ENCODE results near the gene TAPBPL. TPM values are rescaled to one million over a fixed set of nuclear protein-coding genes. Genes with fewer than 3 reads are reported as not detected.

Gene TAPBPL
- total and polyA plus RNA-seq, 2 of the 4 experiments (the other 2 are of a cell fraction): 3.4 to 12.1 TPM

- intact Hi-C loops (cut with micrococcal nuclease) (loop anchor here (2.0 kb wide), 2 partner anchors 34 to 62 kb away; partner anchors contain the start of gene MRPL51), dilution Hi-C loops (cut with HindIII; ENCODE audit: low sequenced_read_pairs, unreplicated experiment) (no loop called here), in situ Hi-C loops (cut with MboI; ENCODE audit: low sequenced_read_pairs) (no loop called here)
- CTCF ChIA-PET: no interaction called here
- 0 out of 4 replicates have a peak, but pooled peaks cover 0 to 3% of the 10 kb centered on the region in 2 experiments for H3K79me1 ChIP-seq (ENCODE audit: low read depth in 1 of 2, low read length in 2 of 2)
- ATAC-seq (ENCODE audit: low read depth) (peak; percentile 92), DNase-seq (peak; percentile 96)
- H3K56ac ChIP-seq (ENCODE audit: extremely low read depth, insufficient read depth, low read length): peak overlapping the region; percentile 79
- no peaks in the 10 kb centered on the region for H4K20me1 ChIP-seq (ENCODE audit: insufficient read depth, low read length)
- peak overlapping the region; percentile 42 for H3K4me2 ChIP-seq (ENCODE audit: low read depth, low read length)
- peak overlapping the region; percentile 80 for H2BK5ac ChIP-seq (ENCODE audit: low read depth, low read length, poor library complexity, severe bottlenecking)
- H2AFZ ChIP-seq (replicated peaks; ENCODE audit: low read length, poor library complexity): peak overlapping the region; percentile 91
- H2AK9ac ChIP-seq (replicated peaks; ENCODE audit: low read depth, low read length, poor library complexity): peak overlapping the region; percentile 73
- peak overlapping the region; percentile 87 for H3K27ac ChIP-seq (ENCODE audit: insufficient read depth, low read length)
- peak overlapping the region; percentile 51 for H3K9ac ChIP-seq (ENCODE audit: low read depth, low read length)
- H3K36me3 ChIP-seq (ENCODE audit: control insufficient read depth, insufficient read depth, low read length): no peaks in the 10 kb centered on the region
- H3K23ac ChIP-seq (ENCODE audit: low read depth, low read length): peak overlapping the region; percentile 85
- peak overlapping the region; percentile 85 for H3K14ac ChIP-seq (replicated peaks; ENCODE audit: low read depth, low read length)
- WGBS, 2 experiments (ENCODE audit: extremely low coverage in 2 of 2, insufficient read length in 1 of 2): no CpG with 5 or more reads among the region's 19 CpGs
- peak overlapping the region; percentile 92 for H2BK20ac ChIP-seq (ENCODE audit: low read depth, low read length)
- POLR2A ChIA-PET (ENCODE audit: unreplicated experiment): no interaction called here
- peak overlapping the region; percentile 95 for H2BK120ac ChIP-seq (ENCODE audit: low read depth, low read length)
- peak overlapping the region; percentile 85 for H4K5ac ChIP-seq (ENCODE audit: low read depth, low read length)
- H3K4me3 ChIP-seq (ENCODE audit: insufficient read depth, low read depth, low read length): peak overlapping the region; percentile 1; the same call in 1 of the 2 replicates
- peak overlapping the region; percentile 95 for H4K91ac ChIP-seq (ENCODE audit: insufficient read depth, low read depth, low read length)
- H3K27me3 ChIP-seq (ENCODE audit: control insufficient read depth, insufficient read depth, low read length): no peaks in the 10 kb centered on the region
- H3K4me1 ChIP-seq (ENCODE audit: control insufficient read depth, insufficient read depth, low read length): peaks cover 12% of the 10 kb centered on the region
- H3K4ac ChIP-seq (ENCODE audit: low read depth, low read length): peak overlapping the region; percentile 92
- H3K9me1 ChIP-seq (ENCODE audit: insufficient read depth, low read length): peaks cover 12% of the 10 kb centered on the region
- peak overlapping the region; percentile 84 for H3K18ac ChIP-seq (ENCODE audit: low read depth, low read length)
- peak overlapping the region; percentile 69 to 88 for H4K8ac ChIP-seq (ENCODE audit: low read depth in 2 of 2, low read length in 2 of 2)
- BruUV-seq (replicated peaks): no TSS peak
- peak overlapping the region; percentile 93 for H2BK15ac ChIP-seq (ENCODE audit: low read depth, low read length)
- no peaks in the 10 kb centered on the region for H3K9me3 ChIP-seq (ENCODE audit: control insufficient read depth, insufficient read depth, low read length)
- H2AK5ac ChIP-seq (ENCODE audit: low read depth, low read length): peak overlapping the region; percentile 86
- TF ChIP-seq RAD21 (IDR thresholded peaks at IDR 0.05; ENCODE audit: low read length) (no peak), BHLHE40 (IDR thresholded peaks at IDR 0.05; ENCODE audit: low read depth, low read length) (peak; percentile 45; the same call in 1 of the 2 replicates), RCOR1 (IDR thresholded peaks at IDR 0.05; ENCODE audit: insufficient replicate concordance, low read length) (peak; percentile 5), MXI1 (IDR thresholded peaks at IDR 0.05; ENCODE audit: borderline replicate concordance, low read depth, low read length) (peak; percentile 31; the same call in 1 of the 2 replicates), POLR2A (IDR thresholded peaks at IDR 0.05; ENCODE audit: low read depth, low read length) (peak; percentile 52; the same call in 1 of the 2 replicates), CHD1 (IDR thresholded peaks at IDR 0.05; ENCODE audit: low read depth, low read length) (no peak), CTCF (conservative IDR thresholded peaks at IDR 0.05; ENCODE audit: low read depth, low read length) (no peak), ELK1 (IDR thresholded peaks at IDR 0.05; ENCODE audit: borderline replicate concordance, low read depth, low read length) (no peak), NFE2L2 (IDR thresholded peaks at IDR 0.05; ENCODE audit: low read depth, low read length) (peak; percentile 93), CEBPB (IDR thresholded peaks at IDR 0.05; ENCODE audit: low read depth, low read length) (peak; percentile 89), FOS (IDR thresholded peaks at IDR 0.05; ENCODE audit: low read depth, low read length) (peak; percentile 71), MAZ (IDR thresholded peaks at IDR 0.05; ENCODE audit: borderline replicate concordance, low read depth, low read length) (0 out of 2 replicates have a peak, but pooled peaks have one; percentile 47), RFX5 (IDR thresholded peaks at IDR 0.05; ENCODE audit: low read depth, low read length) (no peak)
- TF ChIP-seq, protein P1, sequence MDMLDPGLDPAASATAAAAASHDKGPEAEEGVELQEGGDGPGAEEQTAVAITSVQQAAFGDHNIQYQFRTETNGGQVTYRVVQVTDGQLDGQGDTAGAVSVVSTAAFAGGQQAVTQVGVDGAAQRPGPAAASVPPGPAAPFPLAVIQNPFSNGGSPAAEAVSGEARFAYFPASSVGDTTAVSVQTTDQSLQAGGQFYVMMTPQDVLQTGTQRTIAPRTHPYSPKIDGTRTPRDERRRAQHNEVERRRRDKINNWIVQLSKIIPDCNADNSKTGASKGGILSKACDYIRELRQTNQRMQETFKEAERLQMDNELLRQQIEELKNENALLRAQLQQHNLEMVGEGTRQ (IDR thresholded peaks at IDR 0.05; ENCODE audit: low read depth, low read length): no peak
Measured at GRCh38 chr12:6430124-6430989, 21.5 kb upstream of the TAPBPL start.
